HG02970 (cell line): Measurements from ENCODE around the gene ELOA2.
"Not testable (repeated sequence)": the region's sequence is repeated elsewhere in the genome, so short reads cannot be mapped to it uniquely, and the experiment has no call there.

Source experiments
- ATAC-seq: cut with Tn5 transposase; IDR thresholded peaks from one replicate; pipeline ENCODE4 v1.9.1; 2021; ENCODE audit warnings: mild to moderate bottlenecking, moderate library complexity, moderate number of reproducible peaks; ENCODE audit not compliant: unreplicated experiment, low FRiP score

The ELOA2 gene

DNA sequence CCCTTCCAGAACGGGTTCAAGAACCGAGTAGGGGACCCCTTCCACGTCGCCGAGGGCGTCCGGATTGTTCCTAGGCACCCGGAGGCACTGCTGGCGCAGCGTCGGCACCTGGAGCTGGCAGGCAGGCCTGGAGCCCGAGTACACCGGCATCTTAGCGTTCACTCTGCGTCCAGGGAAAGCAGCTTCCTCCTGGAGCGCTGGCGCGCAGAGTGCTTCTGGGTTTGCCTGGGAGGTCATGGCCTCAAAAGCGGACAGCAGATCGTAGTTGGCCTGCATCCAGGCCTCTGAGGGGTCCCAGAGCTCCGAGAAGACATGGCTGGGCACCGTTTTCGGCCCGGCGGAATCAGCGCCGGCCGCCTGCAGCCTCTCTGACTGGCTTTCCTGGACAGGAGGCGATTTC lies 12.6 kb downstream of the ELOA2 start:
- ATAC-seq = not testable (repeated sequence)

GRCh38 chr18:47020757-47021156 lies 14.7 kb downstream of the ELOA2 start:
- ATAC-seq = not testable (repeated sequence)

GRCh38 chr18:47019870-47020269 lies 15.6 kb downstream of the ELOA2 start:
- ATAC-seq = not testable (repeated sequence)
